ENCODE measurements around the gene ING4.

ING4 gene

GRCh38 chr12:6685814-6686213 lies 22.9 kb upstream of the ING4 start:
- DNase-seq: no peak

- DNase-seq: no peak
These were observed 21.7 kb upstream of the ING4 start for GRCh38 chr12:6684609-6685008.

GRCh38 chr12:6676962-6677361 lies 14.0 kb upstream of the ING4 start:
- DNase-seq: no peak

- DNase-seq: no peak
These were observed 9.2 kb upstream of the ING4 start for GRCh38 chr12:6672143-6672542.

GRCh38 chr12:6667559-6668210 lies 4.8 kb upstream of the ING4 start:
- no peak for DNase-seq

GRCh38 chr12:6666211-6666610 lies 3.3 kb upstream of the ING4 start:
- DNase-seq: no peak

- no peak for DNase-seq
These were observed 2.0 kb upstream of the ING4 start for GRCh38 chr12:6664902-6665301.

- no peak for DNase-seq
These were observed 365 bp downstream of the ING4 start for GRCh38 chr12:6662602-6662905.

- no peak for DNase-seq
These were observed 8.9 kb downstream of the ING4 start for GRCh38 chr12:6653987-6654386.

GRCh38 chr12:6653342-6653741 lies 9.6 kb downstream of the ING4 start:
- DNase-seq: no peak

GRCh38 chr12:6652391-6652790 lies 10.5 kb downstream of the ING4 start:
- DNase-seq: no peak

GRCh38 chr12:6650832-6651231 lies 12.1 kb downstream of the ING4 start:
- DNase-seq: no peak

- DNase-seq: peak; percentile 51
These were observed 15.8 kb downstream of the ING4 start, which contains the start of gene ACRBP for GRCh38 chr12:6647083-6647604. ACRBP (minus strand) TSS chr12:6647432; CDS start chr12:6647366, 66 bp downstream.

- no peak for DNase-seq
These were observed 16.4 kb downstream of the ING4 start for GRCh38 chr12:6646276-6647082.

GRCh38 chr12:6644903-6645302 lies 18.0 kb downstream of the ING4 start:
- no peak for DNase-seq

- DNase-seq: no peak
These were observed 18.7 kb downstream of the ING4 start for GRCh38 chr12:6644257-6644596.

- DNase-seq: no peak
These were observed 19.2 kb downstream of the ING4 start for GRCh38 chr12:6643569-6644256.

- no peak for DNase-seq
These were observed 21.8 kb downstream of the ING4 start for GRCh38 chr12:6641131-6641530.

GRCh38 chr12:6640497-6640896 lies 22.4 kb downstream of the ING4 start:
- DNase-seq: no peak

- DNase-seq: no peak
These were observed 23.6 kb downstream of the ING4 start for GRCh38 chr12:6639151-6639801.

GRCh38 chr12:6638305-6638704 lies 24.6 kb downstream of the ING4 start:
- DNase-seq: no peak

- DNase-seq: no peak
These were observed 26.9 kb downstream of the ING4 start, which contains the start of gene LPAR5 for GRCh38 chr12:6635856-6636531. LPAR5 (minus strand) TSS chr12:6635959; CDS start chr12:6621248, 14,711 bp downstream.

GRCh38 chr12:6635375-6635855 lies 27.5 kb downstream of the ING4 start:
- DNase-seq: no peak

Data from NCI-H1048 (cell line).